Liver (tissue), 9 donors: Measurements from ENCODE around the gene ADAM21. TPM values are rescaled to one million over a fixed set of nuclear protein-coding genes. Genes with fewer than 3 reads are reported as not detected.
"Not testable (repeated sequence)": the region's sequence is repeated elsewhere in the genome, so short reads cannot be mapped to it uniquely, and the experiment has no call there.

Experiments used
- DNase-seq: peaks from one replicate; pipeline ENCODE4 v3.0.0-alpha.2; 2017; ENCODE audit warnings: low spot score
- H3K27ac ChIP-seq, 2 donors: one replicate each; pipeline ENCODE4 v1.7.0; 2013; ENCODE audit warnings: inconsistent platforms in 2 of 2, low read length in 2 of 2, control low read depth in 1 of 2, low read depth in 1 of 2, mild to moderate bottlenecking in 1 of 2
- H3K27me3 ChIP-seq, 4 donors: one replicate each; pipeline versions ENCODE4 v1.6.1 to v1.7.0; 2013; ENCODE audit warnings: low read length in 3 of 4, inconsistent platforms in 1 of 4, mild to moderate bottlenecking in 1 of 4, moderate library complexity in 1 of 4; ENCODE audit not compliant: control insufficient read depth in 4 of 4, insufficient read depth in 4 of 4
- H3K36me3 ChIP-seq, 4 donors: one replicate each; pipeline versions ENCODE4 v1.6.1 to v1.7.0; 2013; ENCODE audit warnings: low read length in 3 of 4, mild to moderate bottlenecking in 3 of 4, low read depth in 1 of 4, moderate library complexity in 1 of 4; ENCODE audit not compliant: control insufficient read depth in 4 of 4, insufficient read depth in 3 of 4
- H3K4me1 ChIP-seq, 4 donors: one replicate each; pipeline versions ENCODE4 v1.6.1 to v1.7.0; 2013; ENCODE audit warnings: low read length in 3 of 4, mild to moderate bottlenecking in 3 of 4, moderate library complexity in 1 of 4; ENCODE audit not compliant: control insufficient read depth in 4 of 4, insufficient read depth in 4 of 4
- H3K4me3 ChIP-seq, 3 donors: one replicate each; pipeline versions ENCODE4 v1.6.1 to v1.7.0; 2013; ENCODE audit warnings: low read length in 3 of 3, control low read depth in 1 of 3, low read depth in 1 of 3, mild to moderate bottlenecking in 1 of 3
- H3K9ac ChIP-seq, 2 donors: one replicate each; pipeline ENCODE4 v1.7.0; 2013; ENCODE audit warnings: low read length in 2 of 2, mild to moderate bottlenecking in 2 of 2, moderate library complexity in 2 of 2, control low read depth in 1 of 2, low read depth in 1 of 2
- H3K9me3 ChIP-seq, 4 donors: one replicate each; pipeline versions ENCODE4 v1.6.1 to v1.7.0; 2013; ENCODE audit warnings: low read length in 3 of 4; ENCODE audit not compliant: control insufficient read depth in 4 of 4
- EGR1 ChIP-seq, 2 donors: IDR thresholded peaks; 2 replicates each; pipeline ENCODE4 v1.6.1; 2016 to 2018; ENCODE audit warnings: antibody characterized with exemption in 2 of 2, low read depth in 2 of 2
- FOXA1 ChIP-seq: IDR thresholded peaks from 2 replicates; pipeline ENCODE4 v1.6.1; 2016; ENCODE audit warnings: antibody characterized with exemption
- FOXA2 ChIP-seq: IDR thresholded peaks from 2 replicates; pipeline ENCODE4 v1.6.1; 2016; ENCODE audit warnings: antibody characterized with exemption
- GABPA ChIP-seq, 2 donors: IDR thresholded peaks in 1 of 2; conservative IDR thresholded peaks in 1 of 2; 2 replicates each; pipeline ENCODE4 v1.6.1; 2016; ENCODE audit warnings: antibody characterized with exemption in 2 of 2, mild to moderate bottlenecking in 1 of 2, moderate library complexity in 1 of 2
- HNF4G ChIP-seq: IDR thresholded peaks from 2 replicates; pipeline ENCODE4 v1.6.1; 2016; ENCODE audit warnings: antibody characterized with exemption
- JUND ChIP-seq, 2 donors: IDR thresholded peaks; 2 replicates each; pipeline ENCODE4 v1.6.1; 2016; ENCODE audit warnings: antibody characterized with exemption in 2 of 2
- MAX ChIP-seq: IDR thresholded peaks from 2 replicates; pipeline ENCODE4 v1.6.1; 2016; ENCODE audit warnings: antibody characterized with exemption
- NR2F2 ChIP-seq: IDR thresholded peaks from 2 replicates; pipeline ENCODE4 v1.6.1; 2016; ENCODE audit warnings: antibody characterized with exemption
- RAD21 ChIP-seq, 2 donors: IDR thresholded peaks; 2 replicates each; pipeline ENCODE4 v1.6.1; 2016; ENCODE audit warnings: antibody characterized with exemption in 2 of 2, mild to moderate bottlenecking in 2 of 2
- RXRA ChIP-seq, 2 donors: IDR thresholded peaks; 2 replicates each; pipeline ENCODE4 v1.6.1; 2017 to 2018; ENCODE audit warnings: antibody characterized with exemption in 2 of 2, mild to moderate bottlenecking in 1 of 2
- SP1 ChIP-seq: IDR thresholded peaks from 2 replicates; pipeline ENCODE4 v1.6.1; 2018; ENCODE audit warnings: antibody characterized with exemption, mild to moderate bottlenecking
- TAF1 ChIP-seq: conservative IDR thresholded peaks from 2 replicates; pipeline ENCODE4 v1.6.1; 2016; ENCODE audit warnings: antibody characterized with exemption, mild to moderate bottlenecking
- YY1 ChIP-seq: IDR thresholded peaks from 2 replicates; pipeline ENCODE4 v1.6.1; 2016; ENCODE audit warnings: antibody characterized with exemption, mild to moderate bottlenecking
- ZBTB33 ChIP-seq: IDR thresholded peaks from 2 replicates; pipeline ENCODE4 v1.6.1; 2016; ENCODE audit warnings: antibody characterized with exemption
- WGBS: extraction: QIAGEN DNeasy Blood & Tissue Kit; methylation state at CpG from one replicate; pipeline ENCODE4 v1.1.7; 2013; 5-methylcytosine and 5-hydroxymethylcytosine counted together
- polyA plus RNA-seq, 2 donors: library from polyadenylated mRNA; stranded (reverse) in 1 of 2; unstranded in 1 of 2; fragments of 200-250 nt in 1 of 2; fragments of >200 nt in 1 of 2; fragmentation: Nextera tagmentation in 1 of 2; extraction: Ambion mirVana in 1 of 2; gene quantifications; one replicate each; pipeline versions ENCODE4 v1.2.1 to v1.2.3, GENCODE V29; 2013 to 2015
- total RNA-seq, 2 donors: library from RNA; depleted of rRNA; stranded (reverse); fragments of >200 nt; gene quantifications; one replicate each; pipeline ENCODE4 v1.2.3, GENCODE V29; 2014
- TF ChIP-seq, protein P1 (sequence below): IDR thresholded peaks from 2 replicates; pipeline ENCODE4 v1.6.1; 2016; ENCODE audit warnings: antibody characterized with exemption
- TF ChIP-seq, protein P2 (sequence below): IDR thresholded peaks from 2 replicates; pipeline ENCODE4 v1.6.1; 2016; ENCODE audit warnings: antibody characterized with exemption, mild to moderate bottlenecking
- donor health status: healthy.
- donor health status: healthy.
- donor health status: healthy.
- donor health status: healthy.
- donor health status: healthy.

The ADAM21 gene
- total and polyA plus RNA-seq, 4 donors = 0.02 to 0.17 TPM; not detected in 2

DNA sequence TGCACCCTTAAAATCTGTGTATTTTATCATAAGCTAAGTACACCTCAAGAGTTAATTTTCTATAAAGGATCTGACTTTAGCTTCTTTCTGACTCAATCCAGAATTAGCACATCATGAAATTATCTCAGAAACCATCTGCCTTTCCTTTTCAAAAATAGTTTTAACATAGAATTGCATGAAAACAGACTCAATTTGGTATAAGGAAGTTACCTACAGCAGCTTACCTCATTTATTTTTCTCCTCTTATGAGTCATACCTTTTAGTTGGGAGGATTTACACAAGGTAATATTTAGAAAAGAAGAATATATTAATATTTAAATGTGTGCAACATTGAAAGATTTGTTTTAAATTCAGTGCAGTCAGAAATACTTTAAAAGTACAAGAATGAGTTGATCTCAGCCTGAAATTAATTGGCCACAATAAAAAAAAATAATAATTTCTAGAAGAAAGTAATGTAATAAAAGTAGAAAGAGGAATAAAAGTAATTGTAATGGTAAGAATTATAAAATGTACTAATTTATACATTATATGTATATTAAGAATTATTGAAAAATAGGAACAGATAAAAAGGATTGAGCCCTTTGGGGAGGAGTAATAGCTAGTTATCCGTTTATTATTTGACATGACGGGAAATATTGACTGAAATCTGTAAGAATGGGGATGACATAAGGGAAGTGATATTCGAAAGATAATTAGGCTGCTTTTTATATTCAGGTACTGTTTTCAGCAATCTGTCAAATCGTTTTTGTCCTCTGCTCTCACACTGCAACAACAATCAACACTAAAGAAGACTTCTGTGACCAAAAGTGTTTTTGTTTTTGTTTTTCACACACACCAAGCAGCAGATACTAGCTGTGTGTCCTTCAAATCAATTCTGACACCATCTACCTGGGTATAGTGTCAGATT is 20.5 kb downstream of the ADAM21 start (continued):
- TF ChIP-seq MAX = no peak
- TF ChIP-seq RXRA (IDR thresholded peaks at IDR 0.05) = no peak
- no peak for TF ChIP-seq JUND (IDR thresholded peaks at IDR 0.05)
- TF ChIP-seq RAD21 (IDR thresholded peaks at IDR 0.05) = no peak
- TF ChIP-seq GABPA (IDR thresholded peaks at IDR 0.05 in 1 of 2, conservative IDR thresholded peaks at IDR 0.05 in 1 of 2) = no peak
- no peak for TF ChIP-seq EGR1 (IDR thresholded peaks at IDR 0.05; ENCODE audit: low read depth in 2 of 2)

DNA sequence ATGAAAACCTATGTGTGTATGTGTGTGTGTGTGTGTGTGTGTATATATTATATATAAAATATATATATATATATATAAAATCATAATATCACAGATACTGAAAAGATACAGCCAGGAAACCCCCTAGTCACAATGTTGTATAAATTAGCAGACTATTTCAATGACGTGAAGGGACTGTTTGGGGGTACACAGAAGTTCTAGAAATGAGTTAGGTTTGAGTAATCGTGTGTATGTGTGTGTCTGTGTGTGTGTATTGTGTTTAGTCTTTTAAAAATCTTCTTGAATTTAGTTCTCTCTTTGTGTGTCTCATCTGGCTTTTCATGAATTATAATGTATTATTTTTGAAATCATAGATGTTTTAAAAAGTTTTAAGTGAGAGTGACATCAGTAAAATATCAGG is 21.9 kb downstream of the ADAM21 start:
- no peak for TF ChIP-seq HNF4G
- TF ChIP-seq ZBTB33 = no peak
- no peak for TF ChIP-seq EGR1 (IDR thresholded peaks at IDR 0.05; ENCODE audit: low read depth in 2 of 2)
- no peak for TF ChIP-seq FOXA1
- no peak for TF ChIP-seq FOXA2
- no peak for TF ChIP-seq GABPA (IDR thresholded peaks at IDR 0.05 in 1 of 2, conservative IDR thresholded peaks at IDR 0.05 in 1 of 2)
- no peak for TF ChIP-seq NR2F2
- no peak for TF ChIP-seq TAF1
- no peak for TF ChIP-seq YY1
- no peak for TF ChIP-seq SP1
- TF ChIP-seq RXRA (IDR thresholded peaks at IDR 0.05) = no peak
- TF ChIP-seq RAD21 (IDR thresholded peaks at IDR 0.05) = no peak
- TF ChIP-seq, protein P1, sequence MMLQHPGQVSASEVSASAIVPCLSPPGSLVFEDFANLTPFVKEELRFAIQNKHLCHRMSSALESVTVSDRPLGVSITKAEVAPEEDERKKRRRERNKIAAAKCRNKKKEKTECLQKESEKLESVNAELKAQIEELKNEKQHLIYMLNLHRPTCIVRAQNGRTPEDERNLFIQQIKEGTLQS = no peak
- no peak for TF ChIP-seq JUND (IDR thresholded peaks at IDR 0.05)
- TF ChIP-seq, protein P2, sequence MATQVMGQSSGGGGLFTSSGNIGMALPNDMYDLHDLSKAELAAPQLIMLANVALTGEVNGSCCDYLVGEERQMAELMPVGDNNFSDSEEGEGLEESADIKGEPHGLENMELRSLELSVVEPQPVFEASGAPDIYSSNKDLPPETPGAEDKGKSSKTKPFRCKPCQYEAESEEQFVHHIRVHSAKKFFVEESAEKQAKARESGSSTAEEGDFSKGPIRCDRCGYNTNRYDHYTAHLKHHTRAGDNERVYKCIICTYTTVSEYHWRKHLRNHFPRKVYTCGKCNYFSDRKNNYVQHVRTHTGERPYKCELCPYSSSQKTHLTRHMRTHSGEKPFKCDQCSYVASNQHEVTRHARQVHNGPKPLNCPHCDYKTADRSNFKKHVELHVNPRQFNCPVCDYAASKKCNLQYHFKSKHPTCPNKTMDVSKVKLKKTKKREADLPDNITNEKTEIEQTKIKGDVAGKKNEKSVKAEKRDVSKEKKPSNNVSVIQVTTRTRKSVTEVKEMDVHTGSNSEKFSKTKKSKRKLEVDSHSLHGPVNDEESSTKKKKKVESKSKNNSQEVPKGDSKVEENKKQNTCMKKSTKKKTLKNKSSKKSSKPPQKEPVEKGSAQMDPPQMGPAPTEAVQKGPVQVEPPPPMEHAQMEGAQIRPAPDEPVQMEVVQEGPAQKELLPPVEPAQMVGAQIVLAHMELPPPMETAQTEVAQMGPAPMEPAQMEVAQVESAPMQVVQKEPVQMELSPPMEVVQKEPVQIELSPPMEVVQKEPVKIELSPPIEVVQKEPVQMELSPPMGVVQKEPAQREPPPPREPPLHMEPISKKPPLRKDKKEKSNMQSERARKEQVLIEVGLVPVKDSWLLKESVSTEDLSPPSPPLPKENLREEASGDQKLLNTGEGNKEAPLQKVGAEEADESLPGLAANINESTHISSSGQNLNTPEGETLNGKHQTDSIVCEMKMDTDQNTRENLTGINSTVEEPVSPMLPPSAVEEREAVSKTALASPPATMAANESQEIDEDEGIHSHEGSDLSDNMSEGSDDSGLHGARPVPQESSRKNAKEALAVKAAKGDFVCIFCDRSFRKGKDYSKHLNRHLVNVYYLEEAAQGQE = no peak
- H3K4me3 ChIP-seq = no peak overlapping the region
- no peaks in the 10 kb centered on the region for H3K4me1 ChIP-seq
- DNase-seq = no peak
- no peak overlapping the region for H3K27ac ChIP-seq
- WGBS = 92% methylated on average over 2 of the region's 2 CpGs
- no peaks in the 10 kb centered on the region for H3K27me3 ChIP-seq
- H3K9me3 ChIP-seq = no peaks in the 10 kb centered on the region
- H3K36me3 ChIP-seq = peaks cover 0 to 3% (median 0%) of the 10 kb centered on the region in 4 donors
- no peak overlapping the region for H3K9ac ChIP-seq

GRCh38 chr14:70475459-70475858 is 23.5 kb downstream of the ADAM21 start:
- WGBS = 86% methylated on average over 12 of the region's 13 CpGs
- not testable (repeated sequence) for H3K36me3 ChIP-seq, DNase-seq

DNA sequence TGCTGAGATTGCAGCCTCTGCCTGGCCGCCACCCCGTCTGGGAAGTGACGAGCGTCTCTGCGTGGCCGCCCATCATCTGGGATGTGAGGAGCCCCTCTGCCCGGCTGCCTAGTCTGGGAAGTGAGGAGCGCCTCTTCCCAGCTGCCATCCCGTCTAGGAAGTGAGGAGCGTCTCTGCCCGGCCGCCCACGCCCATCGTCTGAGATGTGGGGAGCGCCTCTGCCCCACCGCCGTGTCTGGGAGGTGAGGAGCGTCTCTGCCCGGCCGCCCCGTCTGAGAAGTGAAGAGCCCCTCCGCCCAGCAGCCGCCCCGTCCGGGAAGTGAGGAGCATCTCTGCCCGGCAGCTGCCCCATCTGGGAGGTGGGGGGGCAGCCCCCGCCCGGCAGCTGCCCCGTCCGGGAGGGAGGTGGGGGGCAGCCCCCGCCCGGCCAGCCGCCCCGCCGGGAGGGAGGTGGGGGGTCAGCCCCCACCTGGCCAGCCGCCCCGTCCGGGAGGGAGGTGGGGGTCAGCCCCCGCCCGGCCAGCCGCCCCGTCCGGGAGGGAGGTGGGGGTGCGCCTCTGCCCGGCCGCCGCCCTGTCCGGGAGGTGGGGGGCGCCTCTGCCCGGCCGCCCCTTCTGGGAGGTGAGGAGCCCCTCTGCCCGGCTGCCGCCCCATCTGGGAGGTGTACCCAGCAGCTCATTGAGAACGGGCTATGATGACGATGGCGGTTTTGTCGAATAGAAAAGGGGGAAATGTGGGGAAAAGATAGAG is 25.6 kb downstream of the ADAM21 start:
- H3K9me3 ChIP-seq, H3K36me3 ChIP-seq, H3K9ac ChIP-seq, H3K27me3 ChIP-seq, DNase-seq, H3K27ac ChIP-seq, H3K4me3 ChIP-seq, H3K4me1 ChIP-seq: not testable (repeated sequence)
- 96% methylated on average over 57 of the region's 57 CpGs for WGBS

More at GRCh38 chr14:70475459-70475858, 23.5 kb downstream of the ADAM21 start:
- H3K9ac ChIP-seq, H3K9me3 ChIP-seq, H3K27me3 ChIP-seq, H3K27ac ChIP-seq, H3K4me1 ChIP-seq, H3K4me3 ChIP-seq: not testable (repeated sequence)
